K562 (cell line): ENCODE results near the gene BCCIP. TPM values are rescaled to one million over a fixed set of nuclear protein-coding genes. Genes with fewer than 3 reads are reported as not detected.
A peak's percentile ranks its signal among the peaks of the same experiment; 100 is the strongest.

Source experiments
- EWSR1 ChIP-seq: fragments of 450-650 bp; IDR thresholded peaks from 2 replicates; pipeline ENCODE4 v1.6.1; 2018; ENCODE audit warnings: borderline replicate concordance, mild to moderate bottlenecking, low read depth, moderate library complexity; ENCODE audit not compliant: partially characterized antibody
- NFE2 ChIP-seq: IDR thresholded peaks from 2 replicates; pipeline ENCODE4 v1.6.1; 2014; ENCODE audit warnings: antibody characterized with exemption, low read depth
- NR2F6 ChIP-seq: fragments of 450-650 bp; formaldehyde crosslinking; IDR thresholded peaks from 2 replicates; pipeline ENCODE4 v1.4.0; 2020; ENCODE audit warnings: mild to moderate bottlenecking
- SMARCC2 ChIP-seq: fragments of 450-650 bp; IDR thresholded peaks from 2 replicates; pipeline ENCODE4 v1.6.1; 2017; ENCODE audit warnings: antibody characterized with exemption, moderate library complexity, mild to moderate bottlenecking, low read depth
- ZNF644 ChIP-seq: fragments of 200-800 bp; sonication (Bioruptor generic); IDR thresholded peaks from 2 replicates; pipeline ENCODE4 v1.6.1; 2016; ENCODE audit warnings: low read depth, missing genetic modification characterization, missing compliant biosample characterization
- ZNF785 ChIP-seq: fragments of 250-450 bp; sonication (Bioruptor Pico); IDR thresholded peaks from 2 replicates; pipeline ENCODE4 v1.4.0; 2020; ENCODE audit warnings: mild to moderate bottlenecking
- polyA plus RNA-seq, 8 experiments: library from polyadenylated mRNA; depleted of rRNA in 4 of 8; stranded (reverse) in 5 of 8; unstranded in 3 of 8; fragments of >200 nt; fragmentation: Nextera tagmentation in 2 of 8; fragmentation: Illumina TruSeq in 1 of 8; extraction: Ambion mirVana in 2 of 8; extraction: Trizol in 1 of 8; gene quantifications; 2 replicates each; pipeline versions ENCODE4 v1.2.1 to v1.2.3, GENCODE V29; 2011 to 2014; ENCODE audit warnings: inconsistent platforms in 1 of 8, missing spikeins in 1 of 8
- total RNA-seq, 7 experiments: library from RNA; depleted of rRNA in 6 of 7; stranded (reverse); fragments of >200 nt in 6 of 7; fragmentation: Illumina TruSeq in 2 of 7; extraction: Trizol in 2 of 7; gene quantifications; 2 replicates each; pipeline versions ENCODE4 v1.2.1 to v1.2.3, GENCODE V29; 2011 to 2021; ENCODE audit warnings: low replicate concordance in 1 of 7
- TF ChIP-seq, protein P1 (sequence below): fragments of 450-650 bp; IDR thresholded peaks from 2 replicates; pipeline ENCODE4 v1.6.1; 2016; ENCODE audit warnings: antibody characterized with exemption
- TF ChIP-seq, protein P2 (sequence below), 3 experiments: fragments of 200-800 bp in 1 of 3; sonication (Bioruptor generic) in 1 of 3; sonication (generic) in 1 of 3; formaldehyde crosslinking in 1 of 3; IDR thresholded peaks; 2 replicates each; pipeline versions ENCODE4 v1.6.1 to v1.8.0; 2016 to 2022; ENCODE audit warnings: mild to moderate bottlenecking in 2 of 3, missing compliant biosample characterization in 2 of 3, missing genetic modification characterization in 2 of 3, missing genetic modification reagents in 1 of 3

Gene BCCIP
- total and polyA plus RNA-seq, 9 of the 15 experiments (the other 6 are each of a cell fraction or from before 2014, with no cell fraction given): 95.1 to 204 (median 163) TPM

DNA sequence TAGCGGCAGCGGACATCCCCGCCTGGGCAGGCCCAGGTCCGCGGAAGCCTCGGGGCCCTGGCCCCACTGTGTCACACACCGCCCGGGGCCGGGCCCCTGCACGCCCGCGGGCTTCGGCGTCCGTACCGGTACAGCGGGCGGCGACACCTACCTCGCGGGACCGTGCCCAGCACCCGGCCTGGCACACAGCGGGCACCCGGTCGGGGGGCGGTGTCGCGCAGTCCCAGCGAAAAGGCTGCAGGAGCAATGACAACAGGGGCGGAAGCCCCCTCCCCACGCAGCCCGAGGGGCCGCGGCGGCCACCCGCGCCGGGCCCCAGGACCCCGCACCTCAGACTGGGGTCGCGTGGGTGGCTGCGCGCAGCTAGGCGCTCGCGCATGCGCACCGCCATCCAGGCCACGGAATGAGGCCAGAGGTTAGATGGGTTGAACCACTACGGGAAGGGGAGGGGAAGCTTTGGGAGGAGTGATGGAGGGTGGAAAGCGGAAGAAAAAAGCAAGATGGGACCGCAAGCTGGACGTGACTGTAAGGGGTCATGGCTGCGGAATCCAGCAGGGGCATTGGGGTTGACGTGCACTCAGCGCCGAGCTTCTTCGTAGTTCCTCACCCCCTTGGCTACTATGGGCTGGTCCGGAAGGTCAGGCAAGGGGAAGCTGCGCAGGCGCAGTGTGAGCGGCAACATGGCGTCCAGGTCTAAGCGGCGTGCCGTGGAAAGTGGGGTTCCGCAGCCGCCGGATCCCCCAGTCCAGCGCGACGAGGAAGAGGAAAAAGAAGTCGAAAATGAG, at the start of gene BCCIP, which contains the start of gene UROS (continued):
- TF ChIP-seq, protein P1, sequence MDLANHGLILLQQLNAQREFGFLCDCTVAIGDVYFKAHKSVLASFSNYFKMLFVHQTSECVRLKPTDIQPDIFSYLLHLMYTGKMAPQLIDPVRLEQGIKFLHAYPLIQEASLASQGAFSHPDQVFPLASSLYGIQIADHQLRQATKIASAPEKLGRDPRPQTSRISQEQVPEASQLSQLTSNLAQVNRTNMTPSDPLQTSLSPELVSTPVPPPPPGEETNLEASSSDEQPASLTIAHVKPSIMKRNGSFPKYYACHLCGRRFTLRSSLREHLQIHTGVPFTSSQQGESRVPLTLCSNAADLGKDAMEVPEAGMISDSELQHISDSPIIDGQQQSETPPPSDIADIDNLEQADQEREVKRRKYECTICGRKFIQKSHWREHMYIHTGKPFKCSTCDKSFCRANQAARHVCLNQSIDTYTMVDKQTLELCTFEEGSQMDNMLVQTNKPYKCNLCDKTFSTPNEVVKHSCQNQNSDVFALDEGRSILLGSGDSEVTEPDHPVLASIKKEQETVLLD: peak; percentile 97
- TF ChIP-seq ZNF644 (tag): no peak
- TF ChIP-seq SMARCC2: no peak
- TF ChIP-seq NR2F6 (CRISPR knock-in tag): no peak
- TF ChIP-seq ZNF785 (CRISPR knock-in tag): no peak
- TF ChIP-seq, protein P2, sequence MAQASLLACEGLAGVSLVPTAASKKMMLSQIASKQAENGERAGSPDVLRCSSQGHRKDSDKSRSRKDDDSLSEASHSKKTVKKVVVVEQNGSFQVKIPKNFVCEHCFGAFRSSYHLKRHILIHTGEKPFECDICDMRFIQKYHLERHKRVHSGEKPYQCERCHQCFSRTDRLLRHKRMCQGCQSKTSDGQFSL (CRISPR knock-in tag; IDR thresholded peaks at IDR 0.05): no peak
- TF ChIP-seq, protein P2 (tag; IDR thresholded peaks at IDR 0.05): no peak
- no peak for TF ChIP-seq NFE2
- no peak for TF ChIP-seq EWSR1
